ENCODE results near the gene SEMA5A.

GRCh38 chr5:9477537-9477936 lies 68.3 kb downstream of the SEMA5A start:
- TF ChIP-seq CTCF (IDR thresholded peaks at IDR 0.05) (no peak), POLR2A (IDR thresholded peaks at IDR 0.05) (no peak)
